Measurements from ENCODE around the gene RAB26.
"Not testable (repeated sequence)": the region's sequence is repeated elsewhere in the genome, so short reads cannot be mapped to it uniquely, and the experiment has no call there.

DNA sequence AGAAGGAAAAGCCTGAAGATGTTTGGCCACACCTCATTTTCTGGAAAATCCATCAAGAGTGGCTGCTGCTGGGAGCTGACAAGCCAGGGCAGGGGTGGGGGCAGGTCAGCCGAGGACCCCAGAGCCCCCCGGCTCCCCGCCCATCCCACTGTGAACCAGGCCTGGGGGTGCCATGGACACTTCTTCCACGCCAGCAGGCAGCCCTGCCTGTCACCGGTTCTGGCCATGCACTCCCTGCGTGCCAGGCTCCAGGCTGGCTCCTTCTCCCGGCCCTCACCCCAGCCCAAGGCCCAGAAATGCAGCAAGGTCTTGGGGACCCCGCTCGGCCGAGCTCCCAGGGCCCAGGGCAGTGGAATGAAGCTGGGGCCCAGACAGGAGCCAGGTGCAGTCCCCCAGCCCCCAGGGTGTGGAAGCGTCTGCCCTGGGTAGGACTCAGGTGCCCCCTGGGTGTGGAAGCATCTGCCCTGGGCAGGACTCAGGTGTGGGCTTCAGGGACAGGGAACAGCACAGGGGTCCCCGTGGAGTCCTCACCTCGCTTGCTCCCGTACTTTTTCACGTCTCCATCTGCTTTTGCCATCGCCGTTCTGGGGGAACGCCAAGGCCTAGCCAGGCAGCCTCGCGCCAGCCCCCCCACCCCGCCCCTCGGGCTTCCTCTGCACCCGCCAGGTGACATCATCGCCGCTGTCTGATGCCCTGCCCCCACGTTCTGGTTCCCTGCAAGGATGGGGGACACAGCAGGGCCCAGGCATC lies 25.3 kb upstream of the RAB26 start:
- TF ChIP-seq ESRRG (CRISPR knock-in tag; IDR thresholded peaks at IDR 0.05); OSR1 (CRISPR knock-in tag; IDR thresholded peaks at IDR 0.05); TOX (CRISPR knock-in tag; IDR thresholded peaks at IDR 0.05; ENCODE audit: borderline replicate concordance); PPARA (CRISPR knock-in tag; IDR thresholded peaks at IDR 0.05; ENCODE audit: borderline replicate concordance); BACH2 (CRISPR knock-in tag; IDR thresholded peaks at IDR 0.05; ENCODE audit: borderline replicate concordance); TCF4 (CRISPR knock-in tag; IDR thresholded peaks at IDR 0.05; ENCODE audit: borderline replicate concordance); RARB (CRISPR knock-in tag; IDR thresholded peaks at IDR 0.05): not testable (repeated sequence)
- TF ChIP-seq, protein P1, sequence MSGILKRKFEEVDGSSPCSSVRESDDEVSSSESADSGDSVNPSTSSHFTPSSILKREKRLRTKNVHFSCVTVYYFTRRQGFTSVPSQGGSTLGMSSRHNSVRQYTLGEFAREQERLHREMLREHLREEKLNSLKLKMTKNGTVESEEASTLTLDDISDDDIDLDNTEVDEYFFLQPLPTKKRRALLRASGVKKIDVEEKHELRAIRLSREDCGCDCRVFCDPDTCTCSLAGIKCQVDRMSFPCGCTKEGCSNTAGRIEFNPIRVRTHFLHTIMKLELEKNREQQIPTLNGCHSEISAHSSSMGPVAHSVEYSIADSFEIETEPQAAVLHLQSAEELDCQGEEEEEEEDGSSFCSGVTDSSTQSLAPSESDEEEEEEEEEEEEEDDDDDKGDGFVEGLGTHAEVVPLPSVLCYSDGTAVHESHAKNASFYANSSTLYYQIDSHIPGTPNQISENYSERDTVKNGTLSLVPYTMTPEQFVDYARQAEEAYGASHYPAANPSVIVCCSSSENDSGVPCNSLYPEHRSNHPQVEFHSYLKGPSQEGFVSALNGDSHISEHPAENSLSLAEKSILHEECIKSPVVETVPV (CRISPR knock-in tag; IDR thresholded peaks at IDR 0.05), result not testable (repeated sequence)
- TF ChIP-seq, protein P2, sequence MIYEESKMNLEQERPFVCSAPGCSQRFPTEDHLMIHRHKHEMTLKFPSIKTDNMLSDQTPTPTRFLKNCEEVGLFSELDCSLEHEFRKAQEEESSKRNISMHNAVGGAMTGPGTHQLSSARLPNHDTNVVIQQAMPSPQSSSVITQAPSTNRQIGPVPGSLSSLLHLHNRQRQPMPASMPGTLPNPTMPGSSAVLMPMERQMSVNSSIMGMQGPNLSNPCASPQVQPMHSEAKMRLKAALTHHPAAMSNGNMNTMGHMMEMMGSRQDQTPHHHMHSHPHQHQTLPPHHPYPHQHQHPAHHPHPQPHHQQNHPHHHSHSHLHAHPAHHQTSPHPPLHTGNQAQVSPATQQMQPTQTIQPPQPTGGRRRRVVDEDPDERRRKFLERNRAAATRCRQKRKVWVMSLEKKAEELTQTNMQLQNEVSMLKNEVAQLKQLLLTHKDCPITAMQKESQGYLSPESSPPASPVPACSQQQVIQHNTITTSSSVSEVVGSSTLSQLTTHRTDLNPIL (CRISPR knock-in tag; IDR thresholded peaks at IDR 0.05; ENCODE audit: low read depth), result not testable (repeated sequence)

Measured in SK-N-SH treated with all-trans-retinoic acid at 6 μM for 48 hours (cell line).